Keratinocyte (primary cell): ENCODE results near the gene ATXN7L3. TPM values are rescaled to one million over a fixed set of nuclear protein-coding genes. Genes with fewer than 3 reads are reported as not detected.

Source experiments
- DNase-seq: peaks from one replicate; pipeline ENCODE4 v3.0.0-alpha.2; 2011; ENCODE audit warnings: low read depth, missing footprints, low spot score
- FAIRE-seq: peaks from 2 replicates; lab custom pipeline; 2011; peaks lifted over from hg19 to GRCh38; lab: Jason Lieb, UNC
- H2AFZ ChIP-seq: 2 replicates; pipeline ENCODE4 v1.6.0; 2012; ENCODE audit warnings: low read length, control low read depth, inconsistent platforms; ENCODE audit not compliant: control insufficient read depth
- H3K27ac ChIP-seq: 2 replicates; pipeline ENCODE4 v1.5.1; 2011; ENCODE audit warnings: low read length; ENCODE audit not compliant: control insufficient read depth, insufficient read depth
- H3K27me3 ChIP-seq: 3 replicates; pipeline ENCODE4 v1.6.0; 2011; ENCODE audit warnings: low read length; ENCODE audit not compliant: control insufficient read depth, insufficient read depth; ENCODE audit errors: extremely low read depth
- H3K36me3 ChIP-seq, 2 experiments: 2 replicates in 1 of 2; 3 replicates in 1 of 2; pipeline ENCODE4 v1.5.1; 2011; ENCODE audit warnings: low read length in 2 of 2, mild to moderate bottlenecking in 1 of 2; ENCODE audit not compliant: control insufficient read depth in 2 of 2, insufficient read depth in 2 of 2; ENCODE audit errors: extremely low read depth in 1 of 2
- H3K4me1 ChIP-seq: 3 replicates; pipeline ENCODE4 v1.5.1; 2011; ENCODE audit warnings: low read length; ENCODE audit not compliant: control insufficient read depth, insufficient read depth; ENCODE audit errors: extremely low read depth
- H3K4me2 ChIP-seq: 3 replicates; pipeline ENCODE4 v1.6.0; 2011; ENCODE audit warnings: low read depth, low read length; ENCODE audit not compliant: control insufficient read depth, insufficient read depth; ENCODE audit errors: extremely low read depth
- H3K4me3 ChIP-seq, 3 experiments: fragments of 200-600 bp in 1 of 3; sonication (generic) in 1 of 3; 2 replicates in 2 of 3; 3 replicates in 1 of 3; pipeline ENCODE4 v1.5.1; 2011 to 2016; ENCODE audit warnings: low read length in 3 of 3, mild to moderate bottlenecking in 3 of 3, control low read depth in 2 of 3, inconsistent platforms in 1 of 3, low read depth in 1 of 3, mixed read lengths in 1 of 3, mixed run types in 1 of 3, moderate library complexity in 1 of 3; ENCODE audit not compliant: control insufficient read depth in 2 of 3, insufficient read depth in 2 of 3; ENCODE audit errors: extremely low read depth in 1 of 3
- H3K79me2 ChIP-seq: 2 replicates; pipeline ENCODE4 v1.6.0; 2012; ENCODE audit warnings: low read length; ENCODE audit not compliant: control insufficient read depth, insufficient read depth
- H3K9ac ChIP-seq: 3 replicates; pipeline ENCODE4 v1.6.0; 2011; ENCODE audit warnings: low read length; ENCODE audit not compliant: control insufficient read depth, insufficient read depth; ENCODE audit errors: extremely low read depth
- H3K9me1 ChIP-seq: 3 replicates; pipeline ENCODE4 v1.6.0; 2011; ENCODE audit warnings: low read length; ENCODE audit not compliant: control insufficient read depth, insufficient read depth; ENCODE audit errors: extremely low read depth
- H3K9me3 ChIP-seq: 2 replicates; pipeline ENCODE4 v1.5.1; 2012; ENCODE audit warnings: low read depth, low read length; ENCODE audit not compliant: control insufficient read depth
- H4K20me1 ChIP-seq: 3 replicates; pipeline ENCODE4 v1.6.0; 2011; ENCODE audit warnings: low read length; ENCODE audit not compliant: control insufficient read depth, insufficient read depth; ENCODE audit errors: extremely low read depth
- CTCF ChIP-seq, 3 experiments: IDR thresholded peaks in 1 of 3; conservative IDR thresholded peaks in 1 of 3; optimal IDR thresholded peaks in 1 of 3; 2 replicates in 2 of 3; 3 replicates in 1 of 3; pipeline versions ENCODE3 to v1.5.1; 2011; ENCODE audit warnings: low read length in 3 of 3, mild to moderate bottlenecking in 3 of 3, moderate library complexity in 2 of 3, control low read depth in 1 of 3, inconsistent platforms in 1 of 3; ENCODE audit not compliant: insufficient read depth in 2 of 3; ENCODE audit errors: extremely low read depth in 1 of 3
- EZH2 ChIP-seq: IDR thresholded peaks from one replicate; pipeline ENCODE4 v1.6.1; 2012; ENCODE audit warnings: inconsistent platforms, mild to moderate bottlenecking, low read length, moderate library complexity
- dilution Hi-C: fragments of 300-500 bp; cut with MboI; formaldehyde crosslinking; loops from one replicate; pipeline ENCODE4 v1.7.0; 2020; ENCODE audit warnings: low sequenced_read_pairs; ENCODE audit not compliant: extremely low pct_ligation_motif_present
- polyA plus RNA-seq, 5 experiments: library from polyadenylated mRNA; depleted of rRNA in 3 of 5; stranded (reverse) in 3 of 5; stranded (forward) in 1 of 5; unstranded in 1 of 5; fragments of >200 nt; gene quantifications; 1 replicate in 1 of 5; 2 replicates in 3 of 5; 3 replicates in 1 of 5; pipeline versions ENCODE4 v1.2.1 to v1.2.3, GENCODE V29; 2011 to 2012; ENCODE audit warnings: missing spikeins in 2 of 5, low read depth in 1 of 5, low replicate concordance in 1 of 5

The ATXN7L3 gene
- polyA plus RNA-seq, 1 donor (not counting 4 experiments of a cell fraction or from before 2014, with no cell fraction given): 32.8 TPM

DNA sequence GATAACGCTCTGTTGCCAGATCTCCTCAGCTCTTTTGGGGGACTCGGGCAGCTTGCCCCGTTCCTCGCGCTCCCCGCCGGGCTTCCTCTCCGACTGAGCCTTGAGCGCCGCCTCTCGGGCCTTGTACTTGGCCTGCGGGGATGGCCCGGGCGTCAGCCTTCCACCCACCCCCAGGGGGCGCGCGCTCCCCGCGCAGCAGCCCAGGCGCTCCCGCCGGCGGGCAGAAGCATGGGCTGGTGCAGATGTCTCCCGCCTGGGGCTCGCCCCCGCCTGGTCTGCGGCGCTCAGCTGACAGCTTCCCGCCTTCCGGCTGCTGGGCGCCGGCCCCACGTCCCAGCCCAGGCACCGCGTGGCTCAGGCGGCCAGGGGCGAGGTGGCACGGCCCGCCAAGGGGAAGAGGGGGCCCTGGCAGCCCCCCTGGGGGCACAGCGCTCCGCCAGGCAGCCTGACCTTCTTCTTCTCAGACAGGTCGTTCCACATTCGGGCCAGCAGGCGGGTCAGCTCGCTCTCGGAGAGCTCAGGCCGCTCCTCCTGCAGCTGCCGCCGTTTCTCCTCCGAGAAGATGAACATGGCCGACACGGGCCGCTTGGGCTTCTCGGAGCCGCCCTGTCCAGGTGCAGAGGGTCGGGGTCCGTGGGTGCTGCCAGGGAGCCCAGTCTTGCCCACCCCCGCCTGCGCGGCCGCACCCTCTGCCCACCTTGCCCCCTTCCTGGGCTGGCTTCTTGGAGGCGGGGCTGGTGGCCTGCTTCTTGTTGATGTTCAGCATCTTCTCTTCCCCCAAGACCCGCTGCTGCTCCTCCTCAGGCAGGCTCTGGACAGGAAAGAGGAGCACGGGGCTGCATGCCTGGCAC is 10.9 kb upstream of the ATXN7L3 start:
- H3K27ac ChIP-seq: peak overlapping the region; percentile 13
- dilution Hi-C loops: no loop called here
- H2AFZ ChIP-seq: no peak overlapping the region
- H3K4me1 ChIP-seq: peaks cover 28% of the 10 kb centered on the region
- no peak overlapping the region for H3K4me3 ChIP-seq
- no peaks in the 10 kb centered on the region for H3K9me3 ChIP-seq
- peak overlapping the region; percentile 6 for H3K4me2 ChIP-seq
- TF ChIP-seq CTCF (optimal IDR thresholded peaks at IDR 0.05 in 1 of 3, IDR thresholded peaks at IDR 0.05 in 1 of 3, conservative IDR thresholded peaks at IDR 0.05 in 1 of 3; ENCODE audit: extremely low read depth in 1 of 3, insufficient read depth in 2 of 3, low read length in 3 of 3) (peak; percentile 75 to 87 (median 77)), EZH2 (no peak)
- DNase-seq (no peak), FAIRE-seq (no peak)
- no peaks in the 10 kb centered on the region for H4K20me1 ChIP-seq
- peak overlapping the region; percentile 9 for H3K9ac ChIP-seq
- no peaks in the 10 kb centered on the region for H3K27me3 ChIP-seq
- no peaks in the 10 kb centered on the region for H3K9me1 ChIP-seq
- H3K79me2 ChIP-seq: no peaks in the 10 kb centered on the region
- H3K36me3 ChIP-seq: peaks cover 44 to 49% of the 10 kb centered on the region in 2 experiments

GRCh38 chr17:44209786-44210341 is 10.2 kb upstream of the ATXN7L3 start:
- H4K20me1 ChIP-seq: no peaks in the 10 kb centered on the region
- H3K4me3 ChIP-seq: no peak overlapping the region
- peak overlapping the region; percentile 13 for H3K27ac ChIP-seq

More at GRCh38 chr17:44209786-44210341, 10.2 kb upstream of the ATXN7L3 start:
- DNase-seq: no peak
- peak overlapping the region; percentile 9 for H3K9ac ChIP-seq
- FAIRE-seq: peak; percentile 71
- H3K4me2 ChIP-seq: peak overlapping the region; percentile 6
- H2AFZ ChIP-seq: no peak overlapping the region
- no peaks in the 10 kb centered on the region for H3K79me2 ChIP-seq
- H3K4me1 ChIP-seq: peaks cover 30% of the 10 kb centered on the region
- no peaks in the 10 kb centered on the region for H3K9me3 ChIP-seq
- H3K27me3 ChIP-seq: no peaks in the 10 kb centered on the region
- H3K9me1 ChIP-seq: no peaks in the 10 kb centered on the region
- dilution Hi-C loops: no loop called here
- H3K36me3 ChIP-seq: peaks cover 39 to 42% of the 10 kb centered on the region in 2 experiments
- TF ChIP-seq EZH2 (no peak), CTCF (optimal IDR thresholded peaks at IDR 0.05 in 1 of 3, IDR thresholded peaks at IDR 0.05 in 1 of 3, conservative IDR thresholded peaks at IDR 0.05 in 1 of 3; ENCODE audit: extremely low read depth in 1 of 3, insufficient read depth in 2 of 3, low read length in 3 of 3) (no peak)
